Hepatocyte (in vitro differentiated cells): ENCODE results near the gene IL1R2. TPM values are rescaled to one million over a fixed set of nuclear protein-coding genes. Genes with fewer than 3 reads are reported as not detected.

Experiments used
- DNase-seq: peaks from one replicate; pipeline ENCODE4 v3.0.0-alpha.2; 2016; ENCODE audit warnings: low spot score
- H2AFZ ChIP-seq: fragments of 200-600 bp; sonication (generic); 2 replicates; pipeline ENCODE4 v1.6.0; 2016; ENCODE audit warnings: antibody characterized with exemption, mild to moderate bottlenecking
- H3K27ac ChIP-seq: fragments of 200-600 bp; sonication (generic); 2 replicates; pipeline ENCODE4 v1.5.1; 2016; ENCODE audit warnings: mild to moderate bottlenecking
- H3K27me3 ChIP-seq: fragments of 200-600 bp; sonication (generic); 2 replicates; pipeline ENCODE4 v1.6.1; 2016
- H3K36me3 ChIP-seq: fragments of 200-600 bp; sonication (generic); replicated peaks from 2 replicates; pipeline ENCODE4 v1.5.1; 2016; ENCODE audit warnings: low read depth; ENCODE audit not compliant: insufficient read depth
- H3K4me1 ChIP-seq: fragments of 200-600 bp; sonication (generic); 2 replicates; pipeline ENCODE4 v1.5.1; 2016; ENCODE audit warnings: mild to moderate bottlenecking, moderate library complexity; ENCODE audit not compliant: insufficient read depth
- H3K4me2 ChIP-seq: fragments of 200-600 bp; sonication (generic); 2 replicates; pipeline ENCODE4 v1.6.0; 2016
- H3K4me3 ChIP-seq: fragments of 200-600 bp; sonication (generic); 2 replicates; pipeline ENCODE4 v1.5.1; 2016; ENCODE audit warnings: mild to moderate bottlenecking
- H3K79me2 ChIP-seq: fragments of 200-600 bp; sonication (generic); 2 replicates; pipeline ENCODE4 v1.6.0; 2017; ENCODE audit warnings: mild to moderate bottlenecking
- H3K9me2 ChIP-seq: fragments of 200-600 bp; sonication (generic); replicated peaks from 2 replicates; pipeline ENCODE4 v1.6.0; 2017; ENCODE audit warnings: mild to moderate bottlenecking; ENCODE audit not compliant: insufficient read depth
- H3K9me3 ChIP-seq: fragments of 200-600 bp; sonication (generic); 2 replicates; pipeline ENCODE4 v1.5.1; 2016; ENCODE audit warnings: low read depth, mild to moderate bottlenecking
- H4K20me1 ChIP-seq: fragments of 200-600 bp; sonication (generic); 2 replicates; pipeline ENCODE4 v1.6.0; 2016; ENCODE audit warnings: mild to moderate bottlenecking; ENCODE audit not compliant: insufficient read depth, poor library complexity, severe bottlenecking
- CTCF ChIP-seq: fragments of 200-600 bp; sonication (generic); IDR thresholded peaks from 2 replicates; pipeline ENCODE4 v1.5.1; 2016; ENCODE audit warnings: antibody characterized with exemption, mild to moderate bottlenecking; ENCODE audit not compliant: poor library complexity
- EZH2 ChIP-seq: fragments of 200-600 bp; sonication (generic); IDR thresholded peaks from 2 replicates; pipeline ENCODE4 v1.6.1; 2016; ENCODE audit warnings: antibody characterized with exemption, mild to moderate bottlenecking, borderline replicate concordance
- EZH2phosphoT487 ChIP-seq: fragments of 200-600 bp; sonication (generic); IDR thresholded peaks from one replicate; pipeline ENCODE4 v1.6.1; 2018; ENCODE audit warnings: antibody characterized with exemption, mild to moderate bottlenecking, low read depth, moderate library complexity; ENCODE audit not compliant: unreplicated experiment, severe bottlenecking
- WGBS: methylation state at CpG from one replicate; pipeline ENCODE4 v1.1.6; 2016; ENCODE audit warnings: low lambda C conversion rate; ENCODE audit errors: missing lambda C conversion rate; 5-methylcytosine and 5-hydroxymethylcytosine counted together
- polyA plus RNA-seq: library from polyadenylated mRNA; unstranded; fragments of >200 nt; fragmentation: Nextera tagmentation; extraction: Ambion mirVana; gene quantifications from 2 replicates; pipeline ENCODE4 v1.2.1, GENCODE V29; 2016
- total RNA-seq: library from RNA; depleted of rRNA; stranded (reverse); fragments of >200 nt; gene quantifications from 2 replicates; pipeline ENCODE4 v1.2.3, GENCODE V29; 2014

IL1R2 gene
- total and polyA plus RNA-seq, 2 experiments from 2014 or later, result 1.3 to 5.8 TPM

- Histone ChIP-seq H3K27me3 (no peaks in the 10 kb centered on the region), H2AFZ (no peak overlapping the region), H3K36me3 (no peaks in the 10 kb centered on the region), H3K4me2 (no peak overlapping the region), H3K9me2 (no peaks in the 10 kb centered on the region), H4K20me1 (no peaks in the 10 kb centered on the region), H3K4me3 (no peak overlapping the region), H3K9me3 (no peaks in the 10 kb centered on the region), H3K79me2 (no peaks in the 10 kb centered on the region), H3K27ac (no peak overlapping the region), H3K4me1 (peaks cover 6% of the 10 kb centered on the region)
- 83% methylated on average over 3 of the region's 3 CpGs for WGBS
- TF ChIP-seq CTCF (no peak), EZH2phosphoT487 (no peak), EZH2 (no peak)
- no peak for DNase-seq
Measured at GRCh38 chr2:102040229-102040628, 48.5 kb downstream of the IL1R2 start.

- no peak overlapping the region for H3K27ac ChIP-seq
Measured at GRCh38 chr2:102041351-102041750, 49.6 kb downstream of the IL1R2 start.

GRCh38 chr2:102042196-102043081 lies 50.7 kb downstream of the IL1R2 start:
- H3K27me3 ChIP-seq, result no peaks in the 10 kb centered on the region
- H3K27ac ChIP-seq, result no peak overlapping the region
- no peaks in the 10 kb centered on the region for H3K36me3 ChIP-seq
- TF ChIP-seq CTCF (no peak), EZH2phosphoT487 (no peak), EZH2 (no peak)
- H3K79me2 ChIP-seq, result no peaks in the 10 kb centered on the region
- no peaks in the 10 kb centered on the region for H4K20me1 ChIP-seq
- H3K4me3 ChIP-seq, result no peak overlapping the region
- H3K4me1 ChIP-seq, result peaks cover 13% of the 10 kb centered on the region
- no peaks in the 10 kb centered on the region for H3K9me2 ChIP-seq
- H2AFZ ChIP-seq, result no peak overlapping the region
- H3K4me2 ChIP-seq, result no peak overlapping the region
- 97% methylated on average over 4 of the region's 4 CpGs for WGBS
- DNase-seq, result no peak
- H3K9me3 ChIP-seq, result no peaks in the 10 kb centered on the region

More at GRCh38 chr2:102041351-102041750, 49.6 kb downstream of the IL1R2 start:
- TF ChIP-seq EZH2phosphoT487 (no peak), EZH2 (no peak)
- H3K27me3 ChIP-seq, result no peaks in the 10 kb centered on the region
- no peaks in the 10 kb centered on the region for H3K9me2 ChIP-seq
- H3K4me1 ChIP-seq, result peaks cover 11% of the 10 kb centered on the region
- DNase-seq, result no peak
- H3K4me3 ChIP-seq, result no peak overlapping the region
- no peaks in the 10 kb centered on the region for H4K20me1 ChIP-seq
- H3K36me3 ChIP-seq, result no peaks in the 10 kb centered on the region
- no peak overlapping the region for H2AFZ ChIP-seq
- H3K9me3 ChIP-seq, result no peaks in the 10 kb centered on the region
- no peaks in the 10 kb centered on the region for H3K79me2 ChIP-seq
- 27% methylated on average over 2 of the region's 2 CpGs for WGBS
- no peak overlapping the region for H3K4me2 ChIP-seq

GRCh38 chr2:102043560-102043959 lies 51.8 kb downstream of the IL1R2 start:
- Histone ChIP-seq H3K9me2 (no peaks in the 10 kb centered on the region), H3K27ac (no peak overlapping the region)
- 89% methylated on average over 1 of the region's 1 CpG for WGBS

More at GRCh38 chr2:102043560-102043959, 51.8 kb downstream of the IL1R2 start:
- Histone ChIP-seq H3K36me3 (no peaks in the 10 kb centered on the region), H2AFZ (no peak overlapping the region), H3K79me2 (no peaks in the 10 kb centered on the region), H3K27me3 (no peaks in the 10 kb centered on the region), H3K4me1 (peaks cover 11% of the 10 kb centered on the region), H3K4me3 (no peak overlapping the region), H3K4me2 (no peak overlapping the region), H3K9me3 (no peaks in the 10 kb centered on the region), H4K20me1 (no peaks in the 10 kb centered on the region)
- DNase-seq, result no peak
- no peak for TF ChIP-seq EZH2
- TF ChIP-seq EZH2phosphoT487, result no peak
- no peak for TF ChIP-seq CTCF
